HepG2 (cell line): ENCODE measurements around the gene CCDC106. TPM values are rescaled to one million over a fixed set of nuclear protein-coding genes. Genes with fewer than 3 reads are reported as not detected.

Experiments
- ATAC-seq: fragments of 200-7000 bp; cut with Tn5 transposase; 3 replicates; pipeline ENCODE4 v1.9.1; 2020; ENCODE audit warnings: mild to moderate bottlenecking, moderate library complexity
- BruUV-seq: library from RNA; stranded (reverse); fragments of 400-500 nt; replicated peaks from 2 replicates; lab custom pipeline; 2021; lab: Mats Ljungman, UMichigan
- CTCF ChIA-PET: fragments of 300-600 bp; formaldehyde crosslinking; extraction: SDS; loops from one replicate; lab custom pipeline; 2021; ENCODE audit warnings: low total read pairs, inconsistent platforms, low intra/inter-chr PET ratio; lab: Yijun Ruan, JAX
- POLR2A ChIA-PET: fragments of 350-600 bp; sonication (Branson Sonifier 250); formaldehyde crosslinking; loops from one replicate; lab custom pipeline; 2020; ENCODE audit warnings: antibody characterized with exemption, inconsistent platforms; lab: Yijun Ruan, JAX
- DNase-seq: peaks from one replicate; pipeline ENCODE4 v3.0.0-alpha.2; 2015; ENCODE audit warnings: low spot score
- FAIRE-seq: peaks from 3 replicates; lab custom pipeline; 2011; peaks lifted over from hg19 to GRCh38; lab: Jason Lieb, UNC
- H2AFZ ChIP-seq: one replicate; pipeline ENCODE4 v1.6.1; 2011; ENCODE audit warnings: low read length, inconsistent platforms
- H3K27ac ChIP-seq: fragments of 300-600 bp; 3 replicates; pipeline ENCODE4 v1.8.0; 2011; ENCODE audit warnings: mixed run types, mild to moderate bottlenecking, mixed read lengths, low read length, inconsistent platforms; ENCODE audit not compliant: insufficient read depth; ENCODE audit errors: extremely low read length
- H3K27me3 ChIP-seq, 2 experiments: fragments of 200-600 bp in 1 of 2; 2 replicates in 1 of 2; 3 replicates in 1 of 2; pipeline versions ENCODE4 v1.6.0 to v1.8.0; 2011; ENCODE audit warnings: low read length in 2 of 2, mild to moderate bottlenecking in 2 of 2, moderate library complexity in 2 of 2, inconsistent platforms in 1 of 2; ENCODE audit not compliant: insufficient read depth in 2 of 2, control insufficient read depth in 1 of 2
- H3K36me3 ChIP-seq, 2 experiments: fragments of 200-600 bp in 1 of 2; replicated peaks in 1 of 2; 2 replicates in 1 of 2; 3 replicates in 1 of 2; pipeline versions ENCODE4 v1.5.1 to v1.8.0; 2011; ENCODE audit warnings: low read length in 2 of 2, inconsistent platforms in 1 of 2; ENCODE audit not compliant: insufficient read depth in 2 of 2, control insufficient read depth in 1 of 2
- H3K4me1 ChIP-seq: 2 replicates; pipeline ENCODE4 v1.5.1; 2012; ENCODE audit warnings: low read length, inconsistent platforms; ENCODE audit not compliant: insufficient read depth
- H3K4me2 ChIP-seq: 2 replicates; pipeline ENCODE4 v1.6.0; 2011; ENCODE audit warnings: low read depth, low read length, inconsistent platforms
- H3K4me3 ChIP-seq, 3 experiments: fragments of 200-600 bp in 1 of 3; sonication (generic), shearing (Covaris generic) in 1 of 3; replicated peaks in 1 of 3; 2 replicates each; pipeline ENCODE4 v1.5.1; 2011 to 2016; ENCODE audit warnings: low read length in 3 of 3, inconsistent platforms in 2 of 3, low read depth in 2 of 3, mild to moderate bottlenecking in 2 of 3, control low read depth in 1 of 3, mixed read lengths in 1 of 3; ENCODE audit not compliant: insufficient read depth in 1 of 3
- H3K79me2 ChIP-seq: one replicate; pipeline ENCODE4 v1.6.1; 2011; ENCODE audit warnings: low read length, inconsistent platforms; ENCODE audit not compliant: insufficient read depth
- H3K9ac ChIP-seq: 2 replicates; pipeline ENCODE4 v1.6.0; 2011; ENCODE audit warnings: mild to moderate bottlenecking, low read depth, low read length, inconsistent platforms; ENCODE audit not compliant: insufficient read depth
- H3K9me3 ChIP-seq: 2 replicates; pipeline ENCODE4 v1.5.1; 2012; ENCODE audit warnings: mild to moderate bottlenecking, low read length
- H4K20me1 ChIP-seq: 2 replicates; pipeline ENCODE4 v1.6.0; 2011; ENCODE audit warnings: inconsistent platforms, mild to moderate bottlenecking, low read length, moderate library complexity; ENCODE audit not compliant: insufficient read depth
- ARNTL ChIP-seq: sonication (generic); formaldehyde crosslinking; IDR thresholded peaks from 2 replicates; pipeline ENCODE4 v1.4.0; 2020; ENCODE audit warnings: mild to moderate bottlenecking, missing genetic modification reagents
- SAP130 ChIP-seq: IDR thresholded peaks from 2 replicates; pipeline ENCODE4 v1.6.1; 2016; ENCODE audit warnings: low read depth
- SMAD9 ChIP-seq: sonication (generic); formaldehyde crosslinking; IDR thresholded peaks from 2 replicates; pipeline ENCODE4 v1.5.1; 2020; ENCODE audit warnings: mild to moderate bottlenecking, missing genetic modification reagents
- ZBTB21 ChIP-seq: sonication (generic); formaldehyde crosslinking; IDR thresholded peaks from 2 replicates; pipeline ENCODE4 v1.4.0; 2020; ENCODE audit warnings: missing genetic modification reagents
- ZFAT ChIP-seq: sonication (generic); formaldehyde crosslinking; conservative IDR thresholded peaks from 2 replicates; pipeline ENCODE4 v1.8.1; 2023; ENCODE audit warnings: missing genetic modification reagents, inconsistent platforms
- ZFP62 ChIP-seq: sonication (generic); formaldehyde crosslinking; IDR thresholded peaks from 2 replicates; pipeline ENCODE4 v1.4.0; 2020; ENCODE audit warnings: missing genetic modification reagents
- ZNF160 ChIP-seq: sonication (generic); formaldehyde crosslinking; IDR thresholded peaks from 2 replicates; pipeline ENCODE4 v1.8.0; 2022; ENCODE audit warnings: mild to moderate bottlenecking, inconsistent platforms, missing genetic modification reagents
- ZNF496 ChIP-seq: sonication (generic); formaldehyde crosslinking; IDR thresholded peaks from 2 replicates; pipeline ENCODE4 v1.8.1; 2023; ENCODE audit warnings: mild to moderate bottlenecking, moderate library complexity, missing genetic modification reagents; ENCODE audit not compliant: insufficient replicate concordance
- ZNF570 ChIP-seq: sonication (generic); formaldehyde crosslinking; IDR thresholded peaks from 2 replicates; pipeline ENCODE4 v1.4.0; 2020; ENCODE audit warnings: mild to moderate bottlenecking, missing genetic modification reagents, borderline replicate concordance
- ZNF607 ChIP-seq: sonication (generic); formaldehyde crosslinking; IDR thresholded peaks from 2 replicates; pipeline ENCODE4 v1.5.1; 2020; ENCODE audit warnings: missing genetic modification reagents, mild to moderate bottlenecking, borderline replicate concordance
- ZNF772 ChIP-seq: sonication (generic); formaldehyde crosslinking; IDR thresholded peaks from 2 replicates; pipeline ENCODE4 v1.5.0; 2020; ENCODE audit warnings: mild to moderate bottlenecking, missing genetic modification reagents
- ZNF891 ChIP-seq: sonication (generic); formaldehyde crosslinking; IDR thresholded peaks from 2 replicates; pipeline ENCODE4 v1.5.0; 2020; ENCODE audit warnings: mild to moderate bottlenecking, missing genetic modification reagents
- WGBS: methylation state at CpG from one replicate; pipeline ENCODE4 v1.1.6; 2017; ENCODE audit warnings: low lambda C conversion rate; 5-methylcytosine and 5-hydroxymethylcytosine counted together
- in situ Hi-C: cut with HindIII; loops from 2 replicates; pipeline ENCODE4 v1.10.0; 2017; ENCODE audit warnings: low pct_unique_long_range_greater_than_20kb; ENCODE audit not compliant: extremely low pct_ligation_motif_present
- intact Hi-C: fragments of 100-400 bp; cut with micrococcal nuclease; formaldehyde crosslinking; loops from one replicate; pipeline ENCODE4 v1.10.0; 2022; ENCODE audit not compliant: unreplicated experiment
- polyA plus RNA-seq, 8 experiments: library from polyadenylated mRNA; depleted of rRNA in 3 of 8; stranded (reverse) in 7 of 8; unstranded in 1 of 8; fragments of >200 nt; fragmentation: Illumina TruSeq in 4 of 8; extraction: Trizol in 4 of 8; gene quantifications; 2 replicates each; pipeline versions ENCODE4 v1.2.1 to v1.2.3, GENCODE V29; 2011 to 2016; ENCODE audit warnings: low read depth in 4 of 8, missing spikeins in 1 of 8, mixed read lengths in 1 of 8; ENCODE audit not compliant: insufficient read depth in 1 of 8
- total RNA-seq, 5 experiments: library from RNA; depleted of rRNA; stranded (reverse); fragments of >200 nt; fragmentation: Illumina TruSeq; extraction: Trizol; gene quantifications; 2 replicates each; pipeline ENCODE4 v1.2.3, GENCODE V29; 2016; ENCODE audit warnings: low read depth in 1 of 5
- TF ChIP-seq, protein P1 (sequence below), 2 experiments: IDR thresholded peaks; 2 replicates each; pipeline ENCODE4 v1.6.1; 2011 to 2012; ENCODE audit warnings: low read length in 2 of 2, borderline replicate concordance in 1 of 2, low read depth in 1 of 2, mild to moderate bottlenecking in 1 of 2, moderate library complexity in 1 of 2
- TF ChIP-seq, protein P2 (sequence below): sonication (generic); formaldehyde crosslinking; IDR thresholded peaks from 2 replicates; pipeline ENCODE4 v1.4.0; 2020; ENCODE audit warnings: missing genetic modification reagents

The CCDC106 gene
- total and polyA plus RNA-seq, 2 of the 13 experiments (the other 11 are each of a cell fraction or from before 2014, with no cell fraction given): 4.7 to 8.8 TPM

DNA sequence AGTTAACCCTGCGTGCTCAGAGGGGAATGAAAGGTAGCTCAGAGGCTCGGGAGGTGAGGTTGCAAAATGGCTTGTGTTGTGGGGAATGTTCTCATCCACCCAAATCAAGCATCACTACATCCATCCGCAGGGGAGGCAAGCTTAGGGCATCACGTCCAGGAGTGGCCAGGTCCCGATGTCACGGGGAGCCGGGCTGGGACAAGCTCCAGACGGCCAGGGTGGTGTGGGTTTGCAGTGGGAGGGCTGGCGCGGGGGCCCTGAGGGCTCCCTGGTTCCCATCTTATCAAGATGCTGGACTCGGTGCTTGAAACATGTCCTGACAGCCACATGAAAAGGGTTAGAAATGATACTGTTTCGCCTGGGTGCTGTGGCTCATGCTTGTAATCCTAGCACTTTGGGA lies 52.8 kb downstream of the CCDC106 start:
- H4K20me1 ChIP-seq: no peaks in the 10 kb centered on the region
- BruUV-seq: no TSS peak
- no peaks in the 10 kb centered on the region for H3K79me2 ChIP-seq
- H3K9ac ChIP-seq: no peak overlapping the region
- ATAC-seq (no peak), DNase-seq (no peak), FAIRE-seq (no peak)
- intact Hi-C loops: no loop called here
- no peak overlapping the region for H3K4me3 ChIP-seq
- in situ Hi-C loops: no loop called here
- WGBS: over 99% methylated on average over 10 of the region's 12 CpGs
- no peak overlapping the region for H3K27ac ChIP-seq
- TF ChIP-seq ZNF570 (CRISPR knock-in tag) (no peak), ZNF607 (CRISPR knock-in tag) (no peak), ZNF772 (CRISPR knock-in tag) (no peak), ZFAT (no peak)
- peaks cover 8 to 15% of the 10 kb centered on the region in 2 experiments; a peak in 3 of 5 replicates for H3K36me3 ChIP-seq
- H3K4me2 ChIP-seq: no peak overlapping the region
- no peaks in the 10 kb centered on the region for H3K9me3 ChIP-seq
- POLR2A ChIA-PET: no interaction called here
- CTCF ChIA-PET: no interaction called here
- H3K4me1 ChIP-seq: no peaks in the 10 kb centered on the region
- no peaks in the 10 kb centered on the region for H3K27me3 ChIP-seq
- no peak overlapping the region for H2AFZ ChIP-seq

DNA sequence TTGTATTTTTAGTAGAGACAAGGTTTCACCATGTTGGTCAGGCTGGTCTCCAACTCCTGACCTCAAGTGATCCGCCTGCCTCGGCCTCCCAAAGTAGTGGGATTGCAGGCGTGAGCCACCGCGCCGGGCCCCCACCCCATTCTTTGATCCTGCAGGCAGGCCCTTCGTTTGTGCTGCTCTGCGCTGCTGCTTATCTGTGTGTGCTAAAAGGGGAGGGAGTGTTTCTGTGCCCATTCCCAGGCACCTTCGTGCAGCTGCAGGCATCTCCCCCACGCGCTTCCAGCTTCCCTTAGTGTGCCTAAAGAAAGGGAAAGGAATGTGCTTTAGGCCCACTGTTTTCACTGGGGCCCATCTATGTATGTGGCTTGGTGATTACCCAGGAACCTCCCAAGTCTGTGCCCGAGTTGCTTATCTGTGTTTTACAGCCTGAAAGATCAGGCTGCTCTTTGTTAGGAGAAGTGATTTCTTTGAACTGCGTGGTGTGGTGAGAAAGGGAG lies 54.2 kb downstream of the CCDC106 start:
- ChIA-PET CTCF (no interaction called here), POLR2A (interaction anchor here (1.5 kb wide), 1 partner anchor 19 kb away, joined by 5 read pairs; no protein-coding TSS in a partner anchor)
- no peaks in the 10 kb centered on the region for H3K4me1 ChIP-seq
- no TSS peak for BruUV-seq
- intact Hi-C loops: no loop called here
- no peak overlapping the region for H3K4me3 ChIP-seq
- H3K9me3 ChIP-seq: no peaks in the 10 kb centered on the region
- H3K27me3 ChIP-seq: no peaks in the 10 kb centered on the region
- no peaks in the 10 kb centered on the region for H3K79me2 ChIP-seq
- no peak overlapping the region for H3K9ac ChIP-seq
- H4K20me1 ChIP-seq: no peaks in the 10 kb centered on the region
- ATAC-seq (no peak), FAIRE-seq (no peak), DNase-seq (no peak)
- H3K27ac ChIP-seq: no peak overlapping the region
- 92% methylated on average over 11 of the region's 13 CpGs for WGBS
- in situ Hi-C loops: no loop called here
- no peak overlapping the region for H3K4me2 ChIP-seq
- H3K36me3 ChIP-seq: peaks cover 1 to 15% of the 10 kb centered on the region in 2 experiments; a peak in 2 of 5 replicates
- no peak overlapping the region for H2AFZ ChIP-seq
- no peak for TF ChIP-seq SAP130 (CRISPR knock-in tag)
- TF ChIP-seq ZNF160 (CRISPR knock-in tag): no peak
- TF ChIP-seq ZFP62 (CRISPR knock-in tag): no peak
- TF ChIP-seq SMAD9 (CRISPR knock-in tag): no peak
- TF ChIP-seq, protein P1, sequence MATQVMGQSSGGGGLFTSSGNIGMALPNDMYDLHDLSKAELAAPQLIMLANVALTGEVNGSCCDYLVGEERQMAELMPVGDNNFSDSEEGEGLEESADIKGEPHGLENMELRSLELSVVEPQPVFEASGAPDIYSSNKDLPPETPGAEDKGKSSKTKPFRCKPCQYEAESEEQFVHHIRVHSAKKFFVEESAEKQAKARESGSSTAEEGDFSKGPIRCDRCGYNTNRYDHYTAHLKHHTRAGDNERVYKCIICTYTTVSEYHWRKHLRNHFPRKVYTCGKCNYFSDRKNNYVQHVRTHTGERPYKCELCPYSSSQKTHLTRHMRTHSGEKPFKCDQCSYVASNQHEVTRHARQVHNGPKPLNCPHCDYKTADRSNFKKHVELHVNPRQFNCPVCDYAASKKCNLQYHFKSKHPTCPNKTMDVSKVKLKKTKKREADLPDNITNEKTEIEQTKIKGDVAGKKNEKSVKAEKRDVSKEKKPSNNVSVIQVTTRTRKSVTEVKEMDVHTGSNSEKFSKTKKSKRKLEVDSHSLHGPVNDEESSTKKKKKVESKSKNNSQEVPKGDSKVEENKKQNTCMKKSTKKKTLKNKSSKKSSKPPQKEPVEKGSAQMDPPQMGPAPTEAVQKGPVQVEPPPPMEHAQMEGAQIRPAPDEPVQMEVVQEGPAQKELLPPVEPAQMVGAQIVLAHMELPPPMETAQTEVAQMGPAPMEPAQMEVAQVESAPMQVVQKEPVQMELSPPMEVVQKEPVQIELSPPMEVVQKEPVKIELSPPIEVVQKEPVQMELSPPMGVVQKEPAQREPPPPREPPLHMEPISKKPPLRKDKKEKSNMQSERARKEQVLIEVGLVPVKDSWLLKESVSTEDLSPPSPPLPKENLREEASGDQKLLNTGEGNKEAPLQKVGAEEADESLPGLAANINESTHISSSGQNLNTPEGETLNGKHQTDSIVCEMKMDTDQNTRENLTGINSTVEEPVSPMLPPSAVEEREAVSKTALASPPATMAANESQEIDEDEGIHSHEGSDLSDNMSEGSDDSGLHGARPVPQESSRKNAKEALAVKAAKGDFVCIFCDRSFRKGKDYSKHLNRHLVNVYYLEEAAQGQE (IDR thresholded peaks at IDR 0.05; ENCODE audit: borderline replicate concordance in 1 of 2, low read depth in 1 of 2, low read length in 2 of 2): no peak
- TF ChIP-seq ARNTL: no peak
- TF ChIP-seq, protein P2, sequence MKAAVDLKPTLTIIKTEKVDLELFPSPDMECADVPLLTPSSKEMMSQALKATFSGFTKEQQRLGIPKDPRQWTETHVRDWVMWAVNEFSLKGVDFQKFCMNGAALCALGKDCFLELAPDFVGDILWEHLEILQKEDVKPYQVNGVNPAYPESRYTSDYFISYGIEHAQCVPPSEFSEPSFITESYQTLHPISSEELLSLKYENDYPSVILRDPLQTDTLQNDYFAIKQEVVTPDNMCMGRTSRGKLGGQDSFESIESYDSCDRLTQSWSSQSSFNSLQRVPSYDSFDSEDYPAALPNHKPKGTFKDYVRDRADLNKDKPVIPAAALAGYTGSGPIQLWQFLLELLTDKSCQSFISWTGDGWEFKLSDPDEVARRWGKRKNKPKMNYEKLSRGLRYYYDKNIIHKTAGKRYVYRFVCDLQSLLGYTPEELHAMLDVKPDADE (CRISPR knock-in tag): no peak
- no peak for TF ChIP-seq ZNF891
- TF ChIP-seq ZBTB21: no peak
- TF ChIP-seq ZNF496 (CRISPR knock-in tag): no peak
